ENCODE results near the gene MORC3. TPM values are rescaled to one million over a fixed set of nuclear protein-coding genes. Genes with fewer than 3 reads are reported as not detected.
"Not testable (repeated sequence)": the region's sequence is repeated elsewhere in the genome, so short reads cannot be mapped to it uniquely, and the experiment has no call there.

Gene MORC3
- total RNA-seq, 1 donor from 2014 or later, result 18.9 TPM

GRCh38 chr21:36320421-36321324, 676 bp downstream of the MORC3 start:
- DNase-seq (peak; percentile 84), ATAC-seq (ENCODE audit: poor library complexity) (peak; percentile 52)
- intact Hi-C loops (cut with DNase I), result loop anchor here (10.0 kb wide), 1 partner anchor 176 kb away; no protein-coding TSS in a partner anchor

- intact Hi-C loops (cut with DNase I), result loop anchor here (10.0 kb wide), 1 partner anchor 177 kb away; no protein-coding TSS in a partner anchor
- ATAC-seq (ENCODE audit: poor library complexity) (no peak), DNase-seq (no peak)
Observed at GRCh38 chr21:36321325-36322082, 1.5 kb downstream of the MORC3 start.

- ATAC-seq (ENCODE audit: poor library complexity) (no peak), DNase-seq (no peak)
- intact Hi-C loops (cut with DNase I), result loop anchor here (10.0 kb wide), 1 partner anchor 177 kb away; no protein-coding TSS in a partner anchor
Observed at GRCh38 chr21:36322083-36322424, 2.1 kb downstream of the MORC3 start.

- ATAC-seq (ENCODE audit: poor library complexity) (no peak), DNase-seq (no peak)
- intact Hi-C loops (cut with DNase I), result loop anchor here (10.0 kb wide), 1 partner anchor 178 kb away; no protein-coding TSS in a partner anchor
Observed at GRCh38 chr21:36323032-36323431, 3.0 kb downstream of the MORC3 start.

- ATAC-seq (ENCODE audit: poor library complexity) (no peak), DNase-seq (no peak)
- intact Hi-C loops (cut with DNase I), result loop anchor here (10.0 kb wide), 1 partner anchor 181 kb away; no protein-coding TSS in a partner anchor
Observed at GRCh38 chr21:36325373-36326010, 5.5 kb downstream of the MORC3 start.

- ATAC-seq (ENCODE audit: poor library complexity), result peak; percentile 81
- intact Hi-C loops (cut with DNase I), result no loop called here
- no peak for DNase-seq
Observed at GRCh38 chr21:36330904-36331303, 10.9 kb downstream of the MORC3 start.

GRCh38 chr21:36337099-36337509, 17.1 kb downstream of the MORC3 start:
- intact Hi-C loops (cut with DNase I), result no loop called here
- no peak for DNase-seq
- no peak for ATAC-seq (ENCODE audit: poor library complexity)

GRCh38 chr21:36338975-36339374, 19.0 kb downstream of the MORC3 start:
- ATAC-seq (ENCODE audit: poor library complexity), result no peak
- intact Hi-C loops (cut with DNase I), result no loop called here
- DNase-seq, result no peak

- ATAC-seq (ENCODE audit: poor library complexity); intact Hi-C loops (cut with DNase I); DNase-seq: not testable (repeated sequence)
Observed at GRCh38 chr21:36342581-36342980, 22.6 kb downstream of the MORC3 start.

- DNase-seq, result no peak
- intact Hi-C loops (cut with DNase I), result no loop called here
- no peak for ATAC-seq (ENCODE audit: poor library complexity)
Observed at GRCh38 chr21:36344931-36345330, 24.9 kb downstream of the MORC3 start.

GRCh38 chr21:36347278-36347961, 27.4 kb downstream of the MORC3 start:
- intact Hi-C loops (cut with DNase I), result no loop called here
- ATAC-seq (ENCODE audit: poor library complexity) (no peak), DNase-seq (no peak)

GRCh38 chr21:36347962-36348328, 27.9 kb downstream of the MORC3 start:
- intact Hi-C loops (cut with DNase I), result no loop called here
- ATAC-seq (ENCODE audit: poor library complexity) (no peak), DNase-seq (no peak)

- ATAC-seq (ENCODE audit: poor library complexity), result no peak
Observed at GRCh38 chr21:36349315-36349714, 29.3 kb downstream of the MORC3 start.

GRCh38 chr21:36350282-36350910, 30.4 kb downstream of the MORC3 start:
- no peak for ATAC-seq (ENCODE audit: poor library complexity)
- DNase-seq, result no peak
- intact Hi-C loops (cut with DNase I), result no loop called here

More at GRCh38 chr21:36349315-36349714, 29.3 kb downstream of the MORC3 start:
- no peak for DNase-seq
- intact Hi-C loops (cut with DNase I), result no loop called here

- no peak for DNase-seq
- intact Hi-C loops (cut with DNase I), result no loop called here
- ATAC-seq (ENCODE audit: poor library complexity), result no peak
Observed at GRCh38 chr21:36354918-36355680, 35.1 kb downstream of the MORC3 start.

- intact Hi-C loops (cut with DNase I), result no loop called here
- ATAC-seq (ENCODE audit: poor library complexity), result no peak
Observed at GRCh38 chr21:36355868-36356267, 35.9 kb downstream of the MORC3 start.

GRCh38 chr21:36359185-36359584, 39.2 kb downstream of the MORC3 start:
- no peak for DNase-seq
- intact Hi-C loops (cut with DNase I), result no loop called here
- no peak for ATAC-seq (ENCODE audit: poor library complexity)

More at GRCh38 chr21:36355868-36356267, 35.9 kb downstream of the MORC3 start:
- DNase-seq, result no peak

Measured in Right ventricle myocardium superior (tissue), 1 donor.